ENCODE measurements around the gene FETUB. TPM values are rescaled to one million over a fixed set of nuclear protein-coding genes. Genes with fewer than 3 reads are reported as not detected.

The FETUB gene
- total RNA-seq, 3 donors from 2014 or later = not detected

- intact Hi-C loops (cut with DNase I, micrococcal nuclease) = no loop called here
- Histone ChIP-seq H3K4me1 (ENCODE audit: low read depth) (no peaks in the 10 kb centered on the region), H3K36me3 (ENCODE audit: low read depth) (no peaks in the 10 kb centered on the region), H3K9me3 (no peaks in the 10 kb centered on the region), H3K4me3 (no peak overlapping the region)
- ATAC-seq = no peak
- TF ChIP-seq CTCF (IDR thresholded peaks at IDR 0.05) = no peak
- no peak for DNase-seq
These were observed 43.5 kb upstream of the FETUB start for GRCh38 chr3:186596568-186597287.

DNA sequence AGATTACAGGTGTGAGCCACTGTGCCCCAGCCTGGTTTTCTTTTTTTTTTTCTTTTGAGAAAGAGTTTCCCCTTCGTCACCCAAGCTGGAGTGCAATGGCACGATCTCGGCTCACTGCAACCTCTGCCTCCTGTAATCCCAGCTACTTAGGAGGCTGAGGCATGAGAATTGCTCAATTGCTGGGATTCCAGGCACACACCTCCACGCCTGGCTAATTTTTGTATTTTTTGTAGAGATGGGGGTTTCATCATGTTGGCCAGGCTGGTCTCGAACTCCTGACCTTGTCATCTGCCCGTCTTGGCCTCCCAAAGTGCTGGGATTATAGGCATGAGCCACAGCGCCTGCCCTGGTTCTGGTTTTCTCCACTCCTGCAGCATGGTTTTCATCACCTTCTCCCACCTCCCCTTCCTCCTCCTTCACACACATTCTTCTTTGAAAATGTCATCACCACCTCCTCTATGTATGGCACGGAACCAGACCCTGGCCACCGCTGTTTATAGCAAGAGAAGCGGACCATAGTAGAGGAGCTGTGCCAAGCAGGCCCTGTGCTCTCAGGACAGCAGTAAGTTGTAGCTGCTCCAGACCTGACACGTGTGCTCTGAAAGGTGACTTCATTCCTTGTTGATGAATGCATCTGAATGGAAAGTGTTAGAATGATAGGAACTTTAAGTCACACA is 42.0 kb upstream of the FETUB start:
- no peak for TF ChIP-seq CTCF (IDR thresholded peaks at IDR 0.05)
- no peaks in the 10 kb centered on the region for H3K9me3 ChIP-seq
- ATAC-seq (no peak), DNase-seq (no peak)
- H3K4me1 ChIP-seq (ENCODE audit: low read depth) = no peaks in the 10 kb centered on the region
- no peaks in the 10 kb centered on the region for H3K36me3 ChIP-seq (ENCODE audit: low read depth)
- no peak overlapping the region for H3K4me3 ChIP-seq
- intact Hi-C loops (cut with DNase I, micrococcal nuclease) = no loop called here

- H3K9me3 ChIP-seq = no peaks in the 10 kb centered on the region
- ATAC-seq = no peak
- TF ChIP-seq CTCF (IDR thresholded peaks at IDR 0.05) = no peak
- DNase-seq = no peak
- no peak overlapping the region for H3K4me3 ChIP-seq
- no peaks in the 10 kb centered on the region for H3K36me3 ChIP-seq (ENCODE audit: low read depth)
- intact Hi-C loops (cut with DNase I, micrococcal nuclease) = no loop called here
- H3K4me1 ChIP-seq (ENCODE audit: low read depth) = no peaks in the 10 kb centered on the region
These were observed 41.4 kb upstream of the FETUB start for GRCh38 chr3:186598794-186599141.

DNA sequence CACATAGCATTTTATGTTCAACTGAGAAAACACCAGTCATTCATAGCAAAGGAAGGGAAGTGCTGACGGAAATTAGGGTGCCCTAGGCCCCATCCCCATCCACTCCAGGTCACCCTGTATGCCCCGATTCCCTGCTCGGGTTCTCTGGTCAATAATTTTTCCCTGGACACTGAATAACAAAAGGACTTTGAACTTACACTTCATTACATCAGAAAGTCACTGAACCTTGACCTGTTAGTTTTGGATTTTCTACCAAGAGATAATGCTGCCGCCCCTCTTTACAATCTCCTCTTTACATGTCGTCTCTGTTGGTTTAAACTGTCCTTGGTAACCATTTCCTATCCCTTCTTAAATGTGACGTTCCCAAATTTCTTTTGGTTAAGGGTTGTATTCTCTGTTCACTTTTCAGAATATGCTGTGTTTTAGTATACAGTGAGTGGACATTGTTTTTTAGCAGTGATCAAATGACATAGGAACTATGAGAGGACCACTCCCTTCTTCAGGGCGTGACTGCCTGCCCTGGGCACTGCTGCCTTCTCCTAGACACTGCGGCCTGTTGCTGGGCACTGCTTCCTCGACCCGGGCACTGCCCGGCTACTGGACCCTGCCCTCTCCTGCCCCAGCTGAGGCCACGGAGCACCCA is 40.9 kb upstream of the FETUB start:
- ATAC-seq = peak; percentile 89
- Histone ChIP-seq H3K4me3 (no peak overlapping the region), H3K36me3 (ENCODE audit: low read depth) (no peaks in the 10 kb centered on the region), H3K9me3 (no peaks in the 10 kb centered on the region), H3K4me1 (ENCODE audit: low read depth) (no peaks in the 10 kb centered on the region)
- peak in 2 of 3 donors; percentile 19 to 37 for DNase-seq
- TF ChIP-seq CTCF (IDR thresholded peaks at IDR 0.05) = no peak
- intact Hi-C loops (cut with DNase I, micrococcal nuclease) = no loop called here

GRCh38 chr3:186599785-186600166 is 40.4 kb upstream of the FETUB start:
- DNase-seq (no peak), ATAC-seq (no peak)
- H3K9me3 ChIP-seq = no peaks in the 10 kb centered on the region
- intact Hi-C loops (cut with DNase I, micrococcal nuclease) = no loop called here
- no peaks in the 10 kb centered on the region for H3K36me3 ChIP-seq (ENCODE audit: low read depth)
- H3K4me1 ChIP-seq (ENCODE audit: low read depth) = no peaks in the 10 kb centered on the region
- H3K4me3 ChIP-seq = no peak overlapping the region
- TF ChIP-seq CTCF (IDR thresholded peaks at IDR 0.05) = no peak

All from mucosa of descending colon (tissue), 3 donors.